A549 (cell line): ENCODE measurements around the gene SLC35A1.

Experiments used
- CBX8 ChIP-seq: fragments of 200-600 bp; sonication (generic); IDR thresholded peaks from 2 replicates; pipeline ENCODE4 v1.6.1; 2016
- CTCF ChIP-seq: fragments of >200 bp; sonication (Bioruptor Twin); formaldehyde crosslinking; IDR thresholded peaks from 3 replicates; pipeline ENCODE4 v1.5.1; 2016
- POLR2A ChIP-seq: IDR thresholded peaks from 2 replicates; pipeline ENCODE4 v1.6.1; 2012; ENCODE audit warnings: mild to moderate bottlenecking, low read length
- REST ChIP-seq: fragments of 200-600 bp; sonication (generic); IDR thresholded peaks from 2 replicates; pipeline ENCODE4 v1.6.1; 2016; ENCODE audit warnings: antibody characterized with exemption, mild to moderate bottlenecking, moderate library complexity
- RFX5 ChIP-seq: fragments of 450-650 bp; IDR thresholded peaks from 2 replicates; pipeline ENCODE4 v1.7.1; 2014; ENCODE audit warnings: antibody characterized with exemption, mild to moderate bottlenecking, moderate library complexity

GRCh38 chr6:87529221-87529620 lies 56.4 kb downstream of the SLC35A1 start:
- no peak for TF ChIP-seq POLR2A
- no peak for TF ChIP-seq CTCF
- TF ChIP-seq CBX8 = no peak
- TF ChIP-seq RFX5 = no peak
- TF ChIP-seq REST = no peak
